Middle frontal gyrus (tissue), 1 donor: ENCODE results near the gene KRTAP6-1.

Experiments
- DNase-seq: peaks from one replicate; pipeline ENCODE4 v3.0.0-alpha.2; 2015; ENCODE audit warnings: low spot score; ENCODE audit errors: extremely low spot score

The KRTAP6-1 gene, protein sequence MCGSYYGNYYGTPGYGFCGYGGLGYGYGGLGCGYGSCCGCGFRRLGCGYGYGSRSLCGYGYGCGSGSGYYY

DNA sequence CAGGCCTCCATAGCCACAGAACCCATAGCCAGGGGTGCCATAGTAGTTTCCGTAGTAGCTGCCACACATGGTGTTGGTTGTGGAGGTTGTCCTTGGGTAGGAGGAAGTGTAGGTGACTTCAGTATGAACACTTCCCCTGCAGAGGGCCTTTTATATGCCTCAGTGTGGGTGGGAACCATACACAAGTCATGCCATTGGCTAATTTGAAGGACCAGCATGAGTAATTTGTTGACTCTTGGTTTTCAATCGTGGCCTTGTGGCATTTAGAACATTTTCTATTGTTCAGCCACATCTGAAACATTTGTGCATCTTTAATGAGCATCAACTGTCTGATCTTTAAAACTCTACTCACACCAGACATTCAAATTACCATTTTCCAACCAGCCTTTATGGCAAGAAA, at the start of gene KRTAP6-1:
Gene KRTAP6-1, minus strand, starts transcription at position 95 of the 400 bp plus-strand sequence. Its CDS starts 26 bp downstream, at position 69.
- no peak for DNase-seq

DNA sequence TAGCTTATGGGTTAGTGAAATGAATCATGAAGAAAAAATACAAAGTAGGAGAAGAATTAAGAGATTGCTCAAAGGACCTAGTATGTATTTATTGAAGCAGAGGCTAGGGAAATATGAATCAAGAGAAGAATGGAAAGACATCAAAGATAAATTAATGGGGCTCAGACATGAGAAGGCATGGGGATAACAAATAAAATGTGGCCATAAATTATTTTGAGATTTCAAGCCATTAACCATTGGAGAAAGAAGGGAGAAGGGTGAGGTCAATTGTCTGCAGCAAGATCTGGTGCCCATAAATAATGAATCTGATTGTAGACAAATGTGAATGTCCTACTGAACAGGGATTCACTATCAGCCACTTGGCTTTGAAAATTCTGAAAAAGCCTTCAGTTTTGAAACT, 39.2 kb upstream of the KRTAP6-1 start:
- no peak for DNase-seq

DNA sequence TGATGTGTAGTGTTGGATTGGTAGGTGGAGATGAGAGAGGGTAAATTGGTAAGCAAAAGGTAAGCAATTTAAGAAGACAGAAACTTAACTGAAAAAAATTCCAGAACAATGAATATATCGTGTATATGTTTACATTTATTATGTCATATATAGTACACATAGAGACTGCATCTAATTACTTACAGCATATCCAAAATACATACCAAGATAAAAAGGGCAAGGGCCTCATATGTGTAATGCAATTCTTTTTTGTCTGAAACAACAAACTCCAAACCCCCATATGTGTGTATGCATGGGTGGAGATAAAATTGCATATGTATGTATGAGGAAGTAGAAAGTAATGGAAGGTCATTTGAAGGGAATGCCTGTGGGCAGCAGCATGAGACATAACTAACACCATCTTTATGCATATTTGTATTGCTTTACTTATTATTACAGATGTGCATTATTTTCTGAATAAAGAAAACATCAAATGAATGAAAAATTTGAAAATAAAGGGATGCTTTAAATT, 33.2 kb upstream of the KRTAP6-1 start:
- DNase-seq, result no peak

DNA sequence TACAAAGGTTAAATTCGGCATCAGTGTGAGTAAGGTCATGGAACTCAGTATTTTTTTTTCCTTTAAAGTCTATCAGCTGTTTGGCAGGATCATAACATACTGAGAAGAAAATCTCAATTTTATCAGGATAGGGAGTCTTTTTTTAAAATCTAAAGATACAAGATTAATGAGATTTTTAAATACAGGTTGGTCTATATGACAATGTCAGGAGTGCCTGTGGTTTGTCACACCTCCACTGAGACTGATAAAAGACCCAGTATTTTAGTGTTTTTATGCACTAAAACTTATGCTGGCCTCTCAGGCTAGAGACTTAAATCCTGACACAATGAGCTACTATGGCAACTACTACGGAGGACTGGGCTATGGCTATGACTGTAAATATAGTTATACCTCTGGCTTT, 28.8 kb upstream of the KRTAP6-1 start, which contains the start of gene KRTAP20-3:
Gene KRTAP20-3, plus strand, starts transcription at position 301 of the 400 bp plus-strand sequence.
- no peak for DNase-seq

DNA sequence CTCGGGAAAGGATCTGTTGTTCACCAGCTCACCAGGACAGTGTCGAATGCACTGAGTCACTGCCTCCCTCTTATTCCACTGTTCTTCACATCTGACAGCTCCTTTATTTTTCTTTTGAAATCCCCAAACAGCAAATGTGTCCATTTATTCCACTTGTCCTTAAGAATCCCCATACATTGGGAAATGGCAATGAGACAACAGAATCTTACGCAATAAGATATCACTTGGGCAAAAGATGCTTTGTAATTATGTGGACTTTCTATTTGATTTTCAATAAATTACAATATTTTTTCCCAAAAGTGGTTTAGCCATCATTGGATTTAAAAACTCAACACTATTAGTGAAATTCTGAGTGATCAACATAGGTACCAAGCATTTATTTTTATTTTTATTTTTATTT, 25.0 kb upstream of the KRTAP6-1 start:
- DNase-seq, result no peak

DNA sequence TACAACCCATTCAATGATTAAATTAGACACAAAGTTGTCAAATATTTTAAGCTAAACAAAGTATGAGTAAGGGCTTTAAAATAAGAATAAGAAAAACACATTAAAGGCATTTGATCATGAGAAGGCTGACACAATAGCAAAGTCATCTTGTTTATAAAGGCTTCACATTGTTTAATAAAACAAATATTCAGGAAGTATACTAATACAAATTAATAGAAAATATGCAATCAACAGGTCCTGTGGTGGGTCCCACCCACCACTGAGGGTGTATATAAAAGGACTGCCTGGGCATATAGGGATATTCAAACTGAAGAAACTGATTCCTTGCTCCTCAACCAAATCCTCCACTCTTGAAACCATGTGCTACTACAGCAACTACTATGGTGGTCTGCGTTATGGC, 21.2 kb upstream of the KRTAP6-1 start, which contains the start of gene KRTAP20-2:
Gene KRTAP20-2, plus strand, starts transcription at position 301 of the 400 bp plus-strand sequence. Its CDS starts 58 bp downstream, at position 359.
- no peak for DNase-seq

DNA sequence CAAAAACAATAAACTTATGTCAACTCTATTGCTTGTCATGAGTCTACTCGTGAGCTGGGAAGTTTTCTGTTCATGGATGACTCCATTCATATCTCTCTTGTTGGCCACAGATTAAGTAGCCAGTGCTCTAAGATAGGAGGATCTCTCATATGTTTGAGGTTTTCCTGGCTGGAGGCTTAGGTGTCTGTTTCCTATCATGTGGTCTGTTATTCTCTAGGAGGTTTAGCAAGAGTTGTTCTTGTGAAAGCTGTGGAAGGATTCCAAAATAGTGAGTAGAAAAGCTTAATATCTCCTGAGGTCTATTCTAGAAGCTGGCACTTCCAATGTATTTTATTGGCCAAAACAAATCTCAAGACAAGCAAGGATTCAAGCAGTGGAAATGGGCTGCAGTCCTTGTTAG, 15.5 kb upstream of the KRTAP6-1 start:
- DNase-seq, result no peak

DNA sequence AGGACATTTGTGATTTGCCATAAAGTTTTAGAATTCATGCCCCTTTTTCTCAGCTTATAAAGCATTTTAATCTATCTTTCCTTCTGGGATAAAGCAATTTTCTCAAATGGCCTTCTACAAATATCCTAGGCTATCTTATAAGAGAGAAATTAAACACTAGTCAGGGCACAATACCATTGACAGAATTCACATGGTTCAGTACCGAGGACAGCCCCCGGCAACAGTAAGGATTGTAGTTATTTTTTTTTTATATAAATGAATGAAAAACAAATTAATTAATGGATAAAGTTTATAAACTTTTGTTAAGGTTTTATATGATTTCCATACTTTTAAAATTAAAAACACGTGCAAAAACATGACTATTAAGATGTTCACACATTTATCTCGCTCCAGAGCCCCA, 14.4 kb upstream of the KRTAP6-1 start:
- DNase-seq, result no peak

DNA sequence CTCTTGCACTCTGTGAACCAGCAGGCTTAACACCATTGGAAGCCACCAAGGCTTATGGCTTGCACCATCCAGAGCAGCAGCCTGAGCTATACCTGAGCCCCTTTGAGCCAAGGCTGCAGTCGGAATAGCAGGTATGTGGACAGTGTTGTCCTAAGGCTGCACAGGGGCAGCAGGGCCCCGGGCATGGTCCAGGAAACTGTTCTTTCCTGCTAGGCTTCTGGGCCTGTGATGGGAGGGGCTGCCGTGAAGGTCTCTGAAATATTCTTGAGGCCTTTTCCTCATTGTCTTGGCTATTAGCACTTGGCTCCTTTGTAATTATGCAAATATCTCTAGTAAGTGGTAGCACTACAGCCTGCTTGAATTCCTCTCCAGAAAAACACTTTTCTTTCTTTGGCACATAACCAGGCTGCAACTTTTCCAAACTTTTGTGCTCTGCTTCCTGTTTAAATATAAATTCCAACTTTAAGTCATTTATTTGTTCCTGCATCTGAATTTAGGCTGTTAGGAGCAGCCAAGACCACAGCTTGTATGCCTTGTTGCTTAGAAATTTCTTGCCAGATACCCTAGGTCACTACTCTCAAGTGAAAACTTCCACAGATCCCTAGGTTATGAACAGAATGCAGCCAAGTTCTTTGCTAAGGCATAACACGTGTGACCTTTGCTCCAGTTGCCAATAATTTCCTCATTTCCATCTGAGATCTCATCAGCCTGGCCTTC, 11.9 kb upstream of the KRTAP6-1 start:
- no peak for DNase-seq

DNA sequence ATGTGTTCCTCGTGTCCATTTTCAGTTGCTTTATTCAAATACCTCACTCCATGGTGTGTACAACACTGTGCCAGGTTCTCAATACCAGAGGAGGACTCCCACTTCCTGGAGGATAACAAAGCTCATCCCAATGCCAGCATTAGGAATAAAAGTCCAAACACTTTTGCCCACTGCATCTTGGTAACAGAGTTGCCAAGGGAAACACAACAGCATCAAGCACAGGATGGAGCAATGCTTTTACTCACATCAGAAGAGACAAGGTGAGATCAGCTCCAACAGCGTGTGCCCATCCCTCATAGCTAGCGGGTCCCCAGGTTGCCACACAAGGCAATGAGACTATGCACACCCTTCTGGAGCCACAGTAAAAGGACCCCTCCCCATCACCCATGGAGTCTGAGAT, 9.6 kb upstream of the KRTAP6-1 start:
- no peak for DNase-seq

DNA sequence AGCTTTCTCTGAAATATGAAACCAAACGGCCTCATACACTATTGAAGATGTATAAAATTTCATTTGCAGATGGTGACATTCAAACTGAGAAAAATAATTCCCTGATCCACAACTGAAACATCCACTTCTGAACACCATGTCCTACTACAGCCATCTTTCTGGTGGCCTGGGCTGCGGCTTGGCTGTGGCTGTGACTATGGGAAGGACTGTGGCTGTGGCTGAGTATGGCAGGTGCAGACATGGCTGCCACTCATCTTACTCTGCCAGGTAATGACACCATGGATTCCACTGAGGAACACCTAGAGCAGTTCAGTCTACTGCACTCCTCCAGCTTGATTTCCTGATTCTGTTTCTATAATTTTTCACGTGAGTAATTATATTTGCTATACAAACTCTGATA, 6.8 kb upstream of the KRTAP6-1 start, which contains the start of gene KRTAP20-4:
Gene KRTAP20-4, plus strand, starts transcription at position 106 of the 400 bp plus-strand sequence.
- no peak for DNase-seq

DNA sequence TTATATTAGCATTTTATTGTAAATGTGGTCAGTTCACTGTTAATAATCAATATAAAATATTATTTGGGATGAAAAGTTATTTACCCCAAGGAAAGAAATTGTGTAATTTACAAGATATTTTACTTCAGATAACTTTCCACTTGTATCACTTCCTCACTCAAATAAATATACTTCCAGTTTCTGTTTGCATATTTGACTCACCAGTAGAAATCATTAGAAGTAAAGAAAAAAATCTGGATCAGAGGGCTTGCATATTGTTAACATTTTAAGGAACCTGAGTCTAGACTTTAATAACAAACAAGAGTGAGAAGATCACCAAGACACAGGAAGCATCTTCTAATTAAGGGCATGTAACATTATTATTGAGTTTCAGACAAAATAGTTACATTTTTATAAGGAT, 6.3 kb upstream of the KRTAP6-1 start:
- DNase-seq, result no peak

DNA sequence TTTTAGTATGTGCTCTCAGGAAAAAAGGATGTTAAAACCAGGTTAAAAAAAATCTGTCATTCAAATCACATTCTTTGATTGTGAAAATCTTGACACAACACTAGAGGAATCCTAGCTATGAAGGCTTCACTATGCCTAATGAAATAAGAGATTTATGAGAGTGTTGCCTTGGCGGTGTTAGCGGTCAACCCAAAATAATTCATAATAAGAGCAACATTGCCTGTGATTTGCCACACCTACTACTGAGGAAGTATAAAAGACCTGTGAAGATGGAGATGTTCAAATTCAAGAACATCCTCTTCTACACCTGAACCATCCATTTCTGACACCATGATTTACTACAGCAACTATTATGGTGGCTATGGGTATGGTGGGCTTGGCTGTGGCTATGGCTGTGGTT, 2.4 kb upstream of the KRTAP6-1 start, which contains the start of gene KRTAP20-1:
Gene KRTAP20-1, plus strand, starts transcription at position 301 of the 400 bp plus-strand sequence. Its CDS starts 30 bp downstream, at position 331.
- no peak for DNase-seq

DNA sequence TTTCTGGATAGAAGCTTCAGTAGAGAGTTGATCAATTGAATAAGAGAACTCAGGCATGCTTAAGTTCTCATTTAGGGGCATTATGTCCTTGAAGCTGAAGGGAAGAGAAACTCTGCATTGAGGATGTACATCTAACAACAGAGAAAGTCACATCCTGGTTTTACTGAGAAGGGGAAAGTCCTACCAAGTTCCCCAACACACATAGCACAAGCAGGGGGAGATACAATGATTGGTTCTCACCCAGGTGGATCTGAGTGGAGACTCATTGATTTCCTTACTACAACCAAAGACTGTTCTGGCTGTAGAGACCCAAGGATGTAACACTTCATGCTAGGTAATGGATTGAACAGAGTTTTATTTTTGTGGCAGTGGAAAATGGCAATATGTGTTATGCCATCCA, 1.5 kb upstream of the KRTAP6-1 start:
- DNase-seq, result no peak

DNA sequence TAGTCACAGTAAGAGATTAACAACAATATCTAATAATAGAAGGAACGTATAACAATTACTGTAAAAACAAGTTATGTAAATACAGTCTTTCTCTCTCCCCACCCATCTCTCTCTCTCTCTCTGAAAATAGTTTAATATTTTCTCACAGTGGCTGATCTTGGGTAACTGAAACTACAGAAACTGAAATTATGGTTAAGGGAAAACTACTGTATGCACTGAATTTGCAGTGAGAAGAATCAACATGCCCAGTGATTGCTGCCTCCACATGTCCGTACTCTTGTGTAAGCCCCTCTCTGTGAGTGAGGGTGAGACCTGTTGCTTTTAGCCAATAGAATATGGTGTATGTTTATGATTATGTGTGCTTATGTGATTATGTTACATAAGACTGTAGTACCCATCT, 1.6 kb downstream of the KRTAP6-1 start:
- no peak for DNase-seq

DNA sequence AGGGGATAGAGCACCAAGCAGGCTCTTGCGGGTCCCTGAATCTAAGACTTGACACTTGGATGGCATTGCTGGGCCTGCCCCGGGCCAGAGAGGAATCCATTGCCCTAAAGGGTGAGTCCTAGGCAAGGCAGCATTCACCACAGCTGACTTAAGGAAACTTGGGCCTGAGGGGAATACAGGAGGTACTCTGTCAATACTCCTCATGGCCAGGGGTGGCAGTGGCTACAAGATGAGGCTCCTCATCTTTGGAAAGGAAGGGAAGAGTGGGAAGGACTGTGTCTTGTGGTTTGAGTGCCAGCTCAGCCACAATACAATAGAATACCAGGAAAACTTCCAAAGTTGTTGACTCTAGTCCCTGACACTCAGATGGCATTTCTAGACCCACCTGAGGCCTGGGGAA, 7.8 kb downstream of the KRTAP6-1 start:
- DNase-seq, result no peak

DNA sequence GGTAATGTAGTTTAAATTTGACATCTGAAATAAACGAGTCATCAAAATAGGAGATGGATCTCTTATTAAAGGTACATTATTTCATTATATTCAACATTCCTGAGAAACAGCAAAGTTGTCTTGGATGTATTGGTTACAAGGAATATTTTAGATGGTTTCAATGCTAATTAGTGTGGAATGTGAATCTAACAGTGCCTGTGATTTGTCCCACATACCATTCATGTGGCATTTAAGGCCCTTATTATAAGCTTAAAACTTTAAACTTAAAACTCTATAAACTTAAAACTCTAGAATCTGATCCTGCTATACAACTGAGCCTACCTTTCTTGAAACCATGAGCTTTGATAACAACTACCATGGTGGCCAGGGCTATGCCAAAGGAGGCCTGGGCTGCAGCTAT, 12.9 kb downstream of the KRTAP6-1 start, which contains the start of gene KRTAP22-1:
Gene KRTAP22-1, plus strand, starts transcription at position 301 of the 400 bp plus-strand sequence.
- DNase-seq, result no peak

DNA sequence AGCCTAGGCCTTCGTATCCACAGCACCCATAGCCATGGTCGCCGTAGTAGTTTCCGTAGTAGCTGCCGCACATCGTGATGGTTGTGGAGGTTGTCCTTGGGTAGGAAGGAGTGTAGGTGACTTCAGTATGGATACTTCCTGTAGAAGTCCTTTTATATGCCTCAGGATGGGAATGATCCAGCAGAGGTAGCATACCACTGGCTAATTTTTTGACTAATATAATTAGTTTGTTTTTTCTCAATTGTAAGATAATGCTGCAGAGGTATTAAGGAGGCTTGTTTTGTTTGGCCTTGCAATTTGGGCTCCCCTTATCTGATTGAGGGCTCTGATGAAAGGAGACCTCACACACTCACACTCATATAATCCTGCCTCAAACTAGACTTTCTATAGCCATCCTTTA, 14.9 kb downstream of the KRTAP6-1 start, which contains the start of gene KRTAP6-2:
Gene KRTAP6-2, minus strand, starts transcription at position 101 of the 400 bp plus-strand sequence. Its CDS starts 28 bp downstream, at position 73.
- DNase-seq, result no peak

DNA sequence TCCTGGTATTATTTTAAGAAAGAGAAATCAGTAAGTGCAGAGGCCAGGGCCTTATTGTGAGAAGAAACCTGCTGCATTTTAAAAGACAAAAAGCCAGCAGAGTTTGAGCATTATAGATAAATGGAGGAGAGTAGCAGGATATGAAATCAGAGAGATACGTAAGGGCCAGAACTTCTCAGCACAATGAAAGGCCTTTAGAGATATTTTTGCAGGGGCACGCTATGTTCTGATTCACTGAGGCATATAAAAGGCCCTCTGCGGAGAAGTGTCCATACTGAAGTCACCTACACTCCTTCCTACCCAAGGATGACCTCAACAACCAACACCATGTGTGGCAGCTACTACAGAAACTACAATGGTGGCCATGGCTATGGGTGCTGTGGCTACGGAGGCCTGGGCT, 21.6 kb downstream of the KRTAP6-1 start, which contains the start of gene KRTAP6-3:
Gene KRTAP6-3, plus strand, starts transcription at position 301 of the 400 bp plus-strand sequence. Its CDS starts 6 bp downstream, at position 307.
- no peak for DNase-seq

DNA sequence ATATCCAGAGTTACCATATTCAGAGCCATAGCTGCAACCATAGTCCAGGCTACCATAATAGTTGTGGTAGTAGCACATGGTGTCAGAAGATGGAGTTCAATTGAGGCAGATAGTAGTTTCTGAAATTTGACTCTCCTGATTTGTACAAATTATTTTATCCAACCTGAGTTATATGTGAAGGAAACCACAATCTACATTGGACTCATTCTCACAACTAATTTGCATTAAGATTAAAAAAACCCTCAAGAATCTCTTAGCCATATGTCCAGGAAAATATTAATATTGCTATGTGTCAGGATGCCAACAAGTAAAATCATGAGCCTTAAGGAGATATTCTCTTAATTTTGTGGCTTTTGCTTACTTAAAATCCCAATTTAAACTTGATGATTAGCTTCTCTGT, 23.4 kb downstream of the KRTAP6-1 start, which contains the start of gene KRTAP22-2:
Gene KRTAP22-2, minus strand, starts transcription at position 101 of the 400 bp plus-strand sequence.
- DNase-seq, result no peak

DNA sequence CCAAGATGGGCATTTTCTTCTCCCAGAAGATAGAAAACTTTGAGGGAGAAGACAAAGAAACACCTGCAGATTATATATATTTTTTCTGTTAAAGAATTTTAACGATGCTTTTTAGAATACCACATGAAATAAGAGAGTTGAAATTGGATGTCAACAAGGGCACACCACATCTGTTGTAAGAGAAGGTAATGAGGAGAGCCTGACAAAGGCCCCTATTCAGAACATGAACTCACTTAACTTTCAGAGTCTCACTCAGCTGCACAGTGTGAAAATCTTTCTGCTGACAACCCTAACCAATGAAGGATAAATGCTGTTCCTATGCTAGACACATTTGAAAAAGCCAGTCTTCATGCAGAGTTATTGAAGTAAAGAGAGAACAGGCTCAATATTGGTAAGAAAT, 30.9 kb downstream of the KRTAP6-1 start:
- DNase-seq, result no peak

DNA sequence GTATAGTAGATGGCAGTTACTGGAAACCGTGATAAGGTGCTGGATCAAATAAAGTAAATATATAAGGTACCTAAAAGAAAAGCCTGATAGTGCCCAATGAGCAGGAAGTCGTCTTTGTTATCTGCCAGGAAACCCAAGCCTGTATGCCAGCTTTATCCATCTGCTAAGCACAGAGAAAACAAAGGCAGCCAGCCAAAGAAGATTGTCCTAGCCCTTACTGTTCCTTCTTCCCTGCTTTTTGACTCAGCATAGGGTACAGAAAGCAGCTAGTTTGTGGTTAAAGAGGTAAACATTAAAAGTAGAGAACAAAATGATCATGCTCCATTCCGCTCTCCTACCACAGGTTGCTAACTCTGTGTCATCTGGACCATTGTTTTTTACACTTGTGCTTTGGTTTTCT, 33.6 kb downstream of the KRTAP6-1 start:
- no peak for DNase-seq
